Measurements from ENCODE around the gene SKA3. TPM values are rescaled to one million over a fixed set of nuclear protein-coding genes. Genes with fewer than 3 reads are reported as not detected.
"Not testable (repeated sequence)": the region's sequence is repeated elsewhere in the genome, so short reads cannot be mapped to it uniquely, and the experiment has no call there.

Gene SKA3
- total and polyA plus RNA-seq, 5 experiments from 2014 or later: 0.06 to 0.79 (median 0.24) TPM; not detected in 1

DNA sequence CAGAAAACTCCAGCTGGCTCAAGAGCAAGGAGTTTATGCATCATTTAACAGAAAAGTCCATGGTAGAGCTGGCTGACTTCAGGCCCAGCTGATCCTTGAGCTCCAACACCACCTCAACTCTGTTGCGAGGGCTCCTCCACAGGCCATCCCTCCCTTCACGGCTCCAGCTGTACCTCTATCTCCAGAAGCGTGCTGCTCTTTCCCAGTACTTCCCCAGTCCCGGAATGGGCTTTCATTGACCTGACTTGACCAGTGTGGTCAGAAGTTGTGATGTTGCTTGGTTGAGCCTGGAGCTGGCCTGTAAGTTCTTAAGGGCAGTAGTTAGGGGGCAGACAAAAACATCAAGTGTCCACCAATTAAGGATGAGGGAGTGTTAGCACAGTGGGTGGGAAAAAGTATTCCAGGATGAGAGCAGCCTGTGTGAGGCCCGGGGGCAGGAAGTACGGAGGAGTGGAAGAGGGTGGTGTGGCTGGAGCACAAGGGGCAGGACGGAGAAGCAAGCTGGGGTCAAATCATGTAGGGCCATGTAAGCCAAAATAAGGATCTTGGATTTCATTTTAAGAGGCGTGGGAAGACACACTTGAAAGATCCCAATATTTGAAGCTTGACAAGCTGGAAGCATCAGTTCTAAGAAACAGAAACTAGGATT lies 24.0 kb downstream of the SKA3 start:
- H3K27me3 Mint-ChIP-seq: peaks cover 0 to 2% (median 0%) of the 10 kb centered on the region in 5 donors
- H3K9me3 Mint-ChIP-seq: no peaks in the 10 kb centered on the region
- POLR2A ChIA-PET: interaction anchor here (0.5 kb wide), 1 partner anchor 1391 kb away, joined by 3 read pairs; no protein-coding TSS in a partner anchor
- ATAC-seq (no peak), DNase-seq (no peak)
- H3K4me1 Mint-ChIP-seq: peaks cover 0 to 6% (median 0%) of the 10 kb centered on the region in 4 donors
- no peak overlapping the region for H3K4me3 Mint-ChIP-seq
- peaks cover 0 to 18% (median 0%) of the 10 kb centered on the region in 3 donors for H3K36me3 Mint-ChIP-seq
- H3K27ac Mint-ChIP-seq: peak overlapping the region in 1 of 10 donors; percentile 12

DNA sequence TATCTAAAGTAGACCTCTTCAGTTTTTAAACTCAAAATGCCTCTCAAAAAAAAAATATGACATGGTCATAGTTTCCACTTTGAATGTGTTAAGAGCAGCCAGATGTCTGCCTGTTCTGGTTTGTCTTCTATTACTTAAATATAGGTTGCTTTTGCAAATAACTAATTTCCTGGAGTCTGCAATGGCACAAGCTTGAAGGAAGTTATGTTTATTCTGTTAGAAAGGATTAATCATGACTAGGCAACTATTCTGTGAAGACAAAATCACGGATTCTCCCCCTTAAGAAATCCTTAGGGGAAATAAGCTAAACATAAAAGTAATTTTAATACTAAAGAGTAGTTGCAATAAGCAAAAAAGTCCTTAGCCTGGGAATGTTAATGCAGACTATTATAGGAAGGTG lies 26.3 kb downstream of the SKA3 start:
- POLR2A ChIA-PET: interaction anchor here (0.6 to 1.9 kb wide), 2 partner anchors 13 to 27 kb away, joined by 4 to 8 read pairs; partner anchors contain the start of genes MRPL57 and SKA3

DNA sequence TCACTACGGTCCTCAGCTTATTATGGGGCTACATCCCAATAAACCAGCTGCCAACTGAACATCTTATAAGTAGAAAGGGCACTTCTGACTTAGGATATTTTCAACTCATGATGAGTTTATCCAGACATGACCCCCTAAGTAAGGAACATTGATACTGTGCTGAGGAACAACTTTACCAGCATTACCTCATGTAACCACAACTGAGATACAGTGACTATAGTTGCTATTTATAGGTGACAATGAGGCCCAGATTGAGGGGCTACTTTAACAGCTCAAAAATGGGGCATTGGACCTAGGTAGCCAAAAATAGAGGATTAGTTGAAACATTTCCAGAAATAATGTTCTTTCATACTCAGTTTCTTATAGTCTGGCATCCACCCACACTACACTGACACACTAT lies 26.8 kb downstream of the SKA3 start:
- peak in 1 of 2 donors; percentile 16 for ATAC-seq
- Mint-ChIP-seq H3K9me3 (no peaks in the 10 kb centered on the region), H3K36me3 (peaks cover 0 to 45% (median 3%) of the 10 kb centered on the region in 3 donors), H3K4me3 (no peak overlapping the region), H3K4me1 (peaks cover 7 to 9% (median 7%) of the 10 kb centered on the region in 4 donors), H3K27me3 (no peaks in the 10 kb centered on the region), H3K27ac (no peak overlapping the region)
- DNase-seq: no peak
- POLR2A ChIA-PET: interaction anchor here (1.9 kb wide), 1 partner anchor 28 kb away, joined by 8 read pairs; the partner anchor contains the start of genes MRPL57 and SKA3

More for the DNA sequence above, 26.3 kb downstream of the SKA3 start:
- Mint-ChIP-seq H3K27ac (peak overlapping the region in 2 of 10 donors; percentile 9 to 77), H3K4me1 (peaks cover 2 to 8% (median 5%) of the 10 kb centered on the region in 4 donors), H3K9me3 (no peaks in the 10 kb centered on the region), H3K4me3 (no peak overlapping the region), H3K36me3 (peaks cover 0 to 41% (median 3%) of the 10 kb centered on the region in 3 donors), H3K27me3 (no peaks in the 10 kb centered on the region)
- no peak for ATAC-seq
- no peak for DNase-seq

DNA sequence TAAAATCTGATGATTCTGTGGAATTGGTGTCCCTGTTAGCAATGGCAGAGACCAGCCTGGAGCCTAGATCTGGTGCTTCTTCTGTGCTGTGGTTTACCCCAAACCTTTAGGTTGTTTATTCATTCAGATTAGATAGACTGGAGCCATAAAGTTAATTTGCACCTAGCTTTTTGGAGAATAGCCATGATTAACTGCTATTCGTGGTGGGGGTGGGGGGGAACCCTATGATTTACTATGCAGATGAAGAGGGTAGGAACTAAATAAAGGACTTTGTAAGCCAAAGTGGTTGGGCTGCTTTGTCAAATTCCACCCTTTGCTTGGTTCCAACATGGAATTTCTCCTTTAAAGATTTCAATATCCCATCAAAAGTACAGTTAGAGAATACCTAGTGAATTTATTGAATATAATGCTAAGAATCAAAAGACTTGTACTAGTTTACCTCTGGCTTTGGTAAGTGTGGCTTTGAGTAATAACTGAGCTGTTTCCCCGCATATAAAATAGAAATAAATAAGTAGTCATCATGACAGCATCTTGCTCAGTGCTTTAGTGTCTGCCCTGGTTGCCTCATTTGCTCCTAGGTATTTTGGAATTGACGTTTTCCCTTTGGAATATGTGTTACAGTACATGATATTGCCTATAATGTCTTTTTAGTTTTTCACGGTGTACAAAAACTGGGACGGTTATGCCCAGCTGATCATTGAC lies 27.6 kb downstream of the SKA3 start:
- H3K36me3 Mint-ChIP-seq: peaks cover 0 to 52% (median 5%) of the 10 kb centered on the region in 3 donors
- ATAC-seq (peak in 1 of 2 donors; percentile 24), DNase-seq (no peak)
- POLR2A ChIA-PET: interaction anchor here (1.9 kb wide), 1 partner anchor 29 kb away, joined by 8 read pairs; the partner anchor contains the start of genes MRPL57 and SKA3
- no peaks in the 10 kb centered on the region for H3K9me3 Mint-ChIP-seq
- H3K27ac Mint-ChIP-seq: no peak overlapping the region
- H3K4me3 Mint-ChIP-seq: no peak overlapping the region
- peaks cover 9 to 14% (median 13%) of the 10 kb centered on the region in 4 donors for H3K4me1 Mint-ChIP-seq
- no peaks in the 10 kb centered on the region for H3K27me3 Mint-ChIP-seq

DNA sequence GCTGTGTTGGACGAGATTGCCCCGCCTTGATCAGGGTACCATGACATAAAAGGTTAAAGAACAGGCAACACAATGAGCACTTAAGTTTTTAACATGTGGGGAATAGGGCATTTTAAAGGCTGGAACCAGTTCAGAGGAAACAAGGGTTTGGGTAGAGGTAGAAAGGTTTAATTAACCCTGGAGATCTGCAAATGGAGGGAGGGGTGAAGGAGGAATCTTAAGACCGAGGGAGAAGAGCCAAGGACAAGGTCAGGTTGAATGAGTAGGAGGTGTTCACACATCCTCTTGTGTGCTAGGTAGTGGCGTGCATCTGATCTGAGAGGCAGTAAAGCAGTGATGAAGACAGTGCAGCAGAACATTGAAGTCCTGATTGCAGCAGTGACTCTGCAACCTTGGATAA lies 28.5 kb downstream of the SKA3 start:
- Mint-ChIP-seq H3K36me3 (peaks cover 0 to 61% (median 13%) of the 10 kb centered on the region in 3 donors), H3K27me3 (no peaks in the 10 kb centered on the region), H3K4me1 (peaks cover 14 to 23% (median 21%) of the 10 kb centered on the region in 4 donors), H3K9me3 (no peaks in the 10 kb centered on the region), H3K4me3 (peak overlapping the region in 2 of 10 donors; percentile 10 to 55), H3K27ac (peak overlapping the region in 4 of 10 donors; percentile 5 to 30 (median 10))
- no peak for DNase-seq
- peak; percentile 18 to 52 for ATAC-seq
- POLR2A ChIA-PET: no interaction called here

DNA sequence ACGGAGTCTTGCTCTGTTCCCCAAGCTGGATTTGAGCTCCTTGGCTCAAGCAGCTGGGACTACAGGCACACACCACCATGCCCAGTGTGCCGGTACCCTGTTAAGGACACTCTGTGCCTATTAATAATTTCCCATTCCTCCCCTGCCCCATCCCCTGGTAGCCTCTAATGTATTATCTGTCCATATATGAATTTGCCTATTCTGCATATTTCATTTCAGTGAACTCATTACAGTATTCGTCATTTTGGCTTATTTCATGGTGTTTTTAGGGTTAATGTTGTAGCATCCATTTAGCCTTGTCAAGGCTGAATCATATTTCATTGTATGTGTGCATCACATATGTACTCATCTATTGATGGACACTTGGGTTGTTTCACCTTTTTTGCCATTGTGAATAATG lies 33.6 kb downstream of the SKA3 start:
- Mint-ChIP-seq H3K4me1 (peaks cover 22 to 56% (median 48%) of the 10 kb centered on the region in 4 donors), H3K27me3 (peaks cover 0 to 2% (median 0%) of the 10 kb centered on the region in 5 donors), H3K9me3 (no peaks in the 10 kb centered on the region), H3K36me3 (peaks cover 5 to 58% (median 15%) of the 10 kb centered on the region in 3 donors), H3K4me3 (peak overlapping the region; percentile 41 to 99 (median 74)), H3K27ac (peak overlapping the region in 9 of 10 donors; percentile 16 to 91 (median 73))
- no peak for ATAC-seq
- no peak for DNase-seq
- POLR2A ChIA-PET: interaction anchor here (0.6 kb wide), 1 partner anchor 13 kb away, joined by 7 read pairs; no protein-coding TSS in a partner anchor

DNA sequence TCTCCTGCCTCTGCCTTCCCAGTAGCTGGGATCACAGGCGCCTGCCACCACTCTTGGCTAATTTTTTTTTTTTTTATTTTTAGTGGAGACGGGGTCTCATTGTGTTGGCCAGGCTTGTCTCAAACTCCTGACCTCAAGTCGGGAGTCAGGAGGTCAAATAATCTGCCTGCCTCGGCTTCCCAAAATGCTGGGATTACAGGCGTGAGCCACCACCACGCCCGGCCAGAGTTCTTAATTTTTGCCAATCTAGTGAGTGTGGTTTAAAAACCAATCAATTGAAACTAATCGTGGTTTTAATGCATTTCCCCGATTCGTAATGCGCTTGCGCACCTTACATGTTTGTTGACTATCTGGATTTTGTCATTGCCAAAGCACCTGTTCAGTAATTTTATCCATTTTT lies 37.0 kb downstream of the SKA3 start:
- no peak for ATAC-seq

DNA sequence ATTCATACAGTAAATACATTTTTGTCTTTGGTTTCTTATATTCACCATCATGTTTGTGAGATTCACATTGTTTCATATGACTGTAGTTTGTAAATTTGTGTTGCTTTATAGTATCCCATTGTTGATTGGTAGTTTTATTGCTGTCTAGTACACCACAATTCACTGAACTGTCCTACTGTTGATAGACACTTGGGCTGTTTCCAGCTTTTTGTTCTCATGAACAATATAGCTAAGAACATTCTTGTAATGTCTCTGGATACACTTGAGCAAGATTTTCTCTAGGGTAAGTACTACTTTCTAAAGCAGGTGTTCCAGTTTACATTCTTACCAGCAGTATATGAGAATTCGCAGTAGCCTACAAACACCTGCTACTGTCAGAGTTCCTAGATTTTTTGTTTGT lies 37.8 kb downstream of the SKA3 start:
- Mint-ChIP-seq H3K4me1 (peaks cover 14 to 43% (median 32%) of the 10 kb centered on the region in 4 donors), H3K9me3 (no peaks in the 10 kb centered on the region), H3K4me3 (peak overlapping the region; percentile 36 to 75 (median 63)), H3K27ac (peak overlapping the region in 8 of 10 donors; percentile 25 to 82 (median 70)), H3K36me3 (peaks cover 5 to 19% (median 8%) of the 10 kb centered on the region in 3 donors), H3K27me3 (peaks cover 0 to 14% (median 2%) of the 10 kb centered on the region in 5 donors)
- DNase-seq (no peak), ATAC-seq (no peak)
- POLR2A ChIA-PET: interaction anchor here (0.6 to 1.3 kb wide), 6 partner anchors 11 to 323 kb away, joined by 3 to 7 read pairs (median 4); partner anchors contain the start of genes MRPL57 and SKA3

More for the DNA sequence above, 37.0 kb downstream of the SKA3 start:
- no peak for DNase-seq
- POLR2A ChIA-PET: interaction anchor here (1.3 kb wide), 2 partner anchors 37 to 159 kb away, joined by 5 to 7 read pairs; partner anchors contain the start of genes MRPL57 and SKA3
- Mint-ChIP-seq H3K27me3 (peaks cover 0 to 11% (median 2%) of the 10 kb centered on the region in 5 donors), H3K27ac (peak overlapping the region; percentile 99 to 100 (median 100)), H3K4me3 (peak overlapping the region; percentile 90 to 100 (median 99)), H3K36me3 (peaks cover 5 to 25% (median 12%) of the 10 kb centered on the region in 3 donors), H3K9me3 (no peaks in the 10 kb centered on the region), H3K4me1 (peaks cover 17 to 47% (median 38%) of the 10 kb centered on the region in 4 donors)

DNA sequence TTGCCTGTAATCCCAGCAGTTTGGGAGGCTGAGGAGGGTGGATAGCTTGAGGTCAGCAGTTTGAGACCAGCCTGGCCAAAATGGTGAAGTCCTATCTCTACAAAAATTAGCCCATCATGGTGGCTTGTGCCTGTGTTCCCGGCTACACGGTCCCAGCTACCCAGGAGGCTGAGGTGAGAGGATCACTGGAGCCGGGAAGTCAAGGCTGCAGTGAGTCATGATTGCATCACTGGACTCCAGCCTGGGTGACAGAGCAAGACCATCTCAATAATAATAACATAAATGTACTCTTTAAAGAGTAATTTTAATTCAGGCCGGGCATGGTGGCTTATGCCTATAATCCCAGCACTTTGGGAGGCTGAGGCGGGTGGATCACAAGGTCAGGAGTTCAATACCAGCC lies 38.7 kb downstream of the SKA3 start:
- Mint-ChIP-seq H3K36me3 (peaks cover 3 to 10% (median 5%) of the 10 kb centered on the region in 3 donors), H3K9me3 (no peaks in the 10 kb centered on the region), H3K27ac (no peak overlapping the region), H3K4me1 (peaks cover 9 to 34% (median 24%) of the 10 kb centered on the region in 4 donors), H3K4me3 (peak overlapping the region in 1 of 10 donors; percentile 10), H3K27me3 (peaks cover 0 to 16% (median 5%) of the 10 kb centered on the region in 5 donors)
- POLR2A ChIA-PET: interaction anchor here (0.6 to 2.4 kb wide), 2 partner anchors 39 to 324 kb away, joined by 4 to 7 read pairs; partner anchors contain the start of genes MRPL57 and SKA3
- DNase-seq (no peak), ATAC-seq (no peak)

DNA sequence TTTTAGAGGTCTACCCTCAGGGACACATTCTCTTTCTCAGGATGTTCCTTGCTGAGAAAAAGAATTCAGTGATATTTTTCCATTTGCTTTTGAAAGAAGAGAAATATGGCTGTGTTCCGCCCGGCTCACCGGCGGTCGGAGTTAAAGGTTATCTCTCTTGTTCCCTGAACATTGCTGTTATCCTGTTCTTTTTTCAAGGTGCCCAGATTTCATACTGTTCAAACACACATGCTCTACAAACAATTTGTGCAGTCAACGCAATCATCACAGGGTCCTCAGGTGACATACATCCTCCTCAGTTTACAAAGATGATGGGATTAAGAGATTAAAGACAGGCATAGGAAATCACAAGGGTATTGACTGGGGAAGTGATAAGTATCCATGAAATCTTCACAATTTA lies 40.5 kb downstream of the SKA3 start:
- not testable (repeated sequence) for H3K4me3 Mint-ChIP-seq, DNase-seq, H3K9me3 Mint-ChIP-seq

DNA sequence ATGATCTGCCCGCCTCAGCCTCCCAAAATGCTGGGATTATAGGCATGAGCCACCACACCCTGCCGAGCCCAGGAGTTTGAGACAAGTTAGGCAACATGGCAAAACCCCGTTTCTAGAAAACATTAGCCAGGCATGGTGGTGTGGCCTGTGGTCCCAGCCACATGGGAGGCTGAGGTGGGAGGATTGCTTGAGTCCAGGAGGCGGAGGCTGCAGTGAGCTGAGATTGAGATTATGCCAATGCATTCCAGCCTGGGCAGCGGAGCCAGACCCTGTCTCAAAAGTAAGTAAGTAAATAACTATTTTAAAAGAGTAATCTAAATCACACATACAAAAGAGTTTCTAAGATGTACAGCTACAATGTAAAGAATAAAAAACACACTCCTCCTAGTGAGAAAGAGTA lies 41.9 kb downstream of the SKA3 start:
- Mint-ChIP-seq H3K4me1 (peaks cover 0 to 6% (median 3%) of the 10 kb centered on the region in 4 donors), H3K4me3 (no peak overlapping the region), H3K36me3 (no peaks in the 10 kb centered on the region), H3K27me3 (peaks cover 0 to 18% (median 5%) of the 10 kb centered on the region in 5 donors), H3K27ac (no peak overlapping the region), H3K9me3 (no peaks in the 10 kb centered on the region)
- POLR2A ChIA-PET: interaction anchor here (0.6 kb wide), 1 partner anchor 33 kb away, joined by 4 read pairs; no protein-coding TSS in a partner anchor
- ATAC-seq: no peak
- no peak for DNase-seq

More for the DNA sequence above, 40.5 kb downstream of the SKA3 start:
- not testable (repeated sequence) for ATAC-seq, H3K27ac Mint-ChIP-seq, H3K36me3 Mint-ChIP-seq
- Mint-ChIP-seq H3K27me3 (peaks cover 0 to 18% (median 5%) of the 10 kb centered on the region in 5 donors), H3K4me1 (peaks cover 8 to 17% (median 15%) of the 10 kb centered on the region in 4 donors)
- POLR2A ChIA-PET: interaction anchor here (2.4 kb wide), 1 partner anchor 41 kb away, joined by 7 read pairs; the partner anchor contains the start of genes MRPL57 and SKA3

DNA sequence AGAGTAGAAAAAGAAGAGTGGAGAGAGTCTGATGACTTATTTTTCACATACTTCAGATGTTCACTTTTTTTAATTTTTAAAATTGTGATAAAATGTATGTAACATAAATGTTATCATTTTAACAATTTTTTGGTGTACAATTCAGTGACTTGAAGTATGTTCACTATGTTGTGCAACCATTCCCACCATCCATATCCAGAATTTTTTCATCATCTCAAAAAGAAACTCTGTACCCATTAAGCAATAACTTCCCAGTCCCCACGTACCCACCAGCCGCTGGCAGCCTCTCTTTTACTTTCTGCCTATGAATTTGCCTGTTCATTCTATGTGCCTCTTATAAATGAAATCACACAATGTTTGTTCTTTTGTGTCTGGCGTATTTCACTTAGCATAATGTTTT lies 43.3 kb downstream of the SKA3 start:
- Mint-ChIP-seq H3K27me3 (peaks cover 0 to 16% (median 5%) of the 10 kb centered on the region in 5 donors), H3K27ac (no peak overlapping the region), H3K4me3 (no peak overlapping the region), H3K36me3 (no peaks in the 10 kb centered on the region), H3K4me1 (no peaks in the 10 kb centered on the region), H3K9me3 (no peaks in the 10 kb centered on the region)
- no peak for ATAC-seq
- DNase-seq: no peak
- POLR2A ChIA-PET: no interaction called here

Data from naive thymus-derived CD8-positive, alpha-beta T cell (primary cell).